ENCODE measurements around the gene MRO. TPM values are rescaled to one million over a fixed set of nuclear protein-coding genes. Genes with fewer than 3 reads are reported as not detected.

Gene MRO
- total and polyA plus RNA-seq, 2 of the 8 experiments (the other 6 are each of a cell fraction or from before 2014, with no cell fraction given), result 0.65 to 1.0 TPM

- H2AFZ ChIP-seq (ENCODE audit: low read length), result no peak overlapping the region
- no peak overlapping the region for H2BK120ac ChIP-seq (replicated peaks; ENCODE audit: low read depth, low read length)
- H2AK5ac ChIP-seq (ENCODE audit: low read depth, low read length), result no peak overlapping the region
- no peak overlapping the region for H2BK15ac ChIP-seq (ENCODE audit: low read length)
- POLR2A ChIA-PET (ENCODE audit: partially characterized antibody), result no interaction called here
- 89% methylated on average over 4 of the region's 4 CpGs; no CpG with 5 or more reads in 1 of the 2 experiments for WGBS, 2 experiments (ENCODE audit: extremely low coverage in 1 of 2, insufficient coverage in 1 of 2, insufficient read length in 1 of 2, insufficient replicate concordance in 2 of 2, low coverage in 1 of 2, low lambda C conversion rate in 2 of 2, missing lambda C conversion rate in 1 of 2)
- no peak overlapping the region for H3K4me2 ChIP-seq (ENCODE audit: insufficient read depth in 1 of 2, low read depth in 2 of 2, low read length in 2 of 2)
- H3K23ac ChIP-seq (ENCODE audit: insufficient read length), result no peak overlapping the region
- H3K4ac ChIP-seq (replicated peaks; ENCODE audit: insufficient read length, low read depth, low read length), result no peak overlapping the region
- H3K79me2 ChIP-seq (ENCODE audit: control insufficient read depth in 1 of 2, insufficient read depth in 2 of 2, low read length in 2 of 2), result no peaks in the 10 kb centered on the region
- no peak overlapping the region for H4K8ac ChIP-seq (ENCODE audit: extremely low read depth, insufficient read depth, low read length)
- no peak overlapping the region for H4K91ac ChIP-seq (replicated peaks; ENCODE audit: insufficient read length, low read length)
- H2BK12ac ChIP-seq (ENCODE audit: low read depth, low read length), result no peak overlapping the region
- TF ChIP-seq RAD21 (IDR thresholded peaks at IDR 0.05 in 1 of 2, conservative IDR thresholded peaks at IDR 0.05 in 1 of 2; ENCODE audit: low read depth in 2 of 2, low read length in 2 of 2) (no peak), KDM1A (IDR thresholded peaks at IDR 0.05; ENCODE audit: borderline replicate concordance, low read length) (no peak), E2F6 (IDR thresholded peaks at IDR 0.05) (no peak)
- no peaks in the 10 kb centered on the region for H3K23me2 ChIP-seq (ENCODE audit: low read depth, low read length)
- CTCF ChIA-PET (ENCODE audit: partially characterized antibody), result interaction anchor here (0.5 to 2.1 kb wide), 14 partner anchors 10 to 320 kb away, joined by 3 to 8 read pairs (median 4); no protein-coding TSS in a partner anchor
- no peaks in the 10 kb centered on the region for H3K27me3 ChIP-seq (replicated peaks in 1 of 4; ENCODE audit: control insufficient read depth in 3 of 4, extremely low read depth in 1 of 4, insufficient read depth in 3 of 4, low read length in 3 of 4)
- no peak overlapping the region for H3K14ac ChIP-seq (ENCODE audit: insufficient read length)
- H3K18ac ChIP-seq (ENCODE audit: extremely low read depth, low read length), result no peak overlapping the region
- H3K9ac ChIP-seq (replicated peaks in 1 of 4; ENCODE audit: extremely low read depth in 1 of 4, low read depth in 3 of 4, low read length in 3 of 4), result no peak overlapping the region
- H3K56ac ChIP-seq (replicated peaks; ENCODE audit: insufficient read length, low read depth, low read length), result no peak overlapping the region
- no peaks in the 10 kb centered on the region for H3K9me3 ChIP-seq (ENCODE audit: insufficient read depth in 2 of 2, low read depth in 1 of 2, low read length in 1 of 2)
- no peak for FAIRE-seq
- H2BK20ac ChIP-seq (ENCODE audit: low read length), result no peak overlapping the region
- no peak overlapping the region for H4K5ac ChIP-seq (ENCODE audit: insufficient read length, low read depth, low read length)
- no peaks in the 10 kb centered on the region for H3K79me1 ChIP-seq (ENCODE audit: low read depth, low read length)
- H2BK5ac ChIP-seq (ENCODE audit: low read depth, low read length), result no peak overlapping the region
- H3K36me3 ChIP-seq (ENCODE audit: control insufficient read depth in 2 of 4, insufficient read depth in 4 of 4, low read length in 3 of 4), result no peaks in the 10 kb centered on the region
- no peak for DNase-seq (ENCODE audit: low read depth in 1 of 2, low spot score in 2 of 2)
- H4K20me1 ChIP-seq (replicated peaks in 1 of 2; ENCODE audit: control insufficient read depth in 1 of 2, insufficient read depth in 2 of 2, low read length in 2 of 2), result no peaks in the 10 kb centered on the region
- no peaks in the 10 kb centered on the region; a peak in 1 of 7 replicates for H3K4me1 ChIP-seq (replicated peaks in 1 of 4; ENCODE audit: control insufficient read depth in 3 of 4, insufficient read depth in 4 of 4, low read length in 3 of 4)
- H3K4me3 ChIP-seq (ENCODE audit: extremely low read depth in 1 of 4, insufficient read depth in 2 of 4, low read depth in 3 of 4, low read length in 4 of 4), result no peak overlapping the region
- H3K27ac ChIP-seq (ENCODE audit: low read depth, low read length), result no peak overlapping the region
Observed at GRCh38 chr18:50791599-50792438, 28.0 kb downstream of the MRO start.
